ENCODE measurements around the gene S100PBP.
A peak's percentile ranks its signal among the peaks of the same experiment; 100 is the strongest.

S100PBP gene

DNA sequence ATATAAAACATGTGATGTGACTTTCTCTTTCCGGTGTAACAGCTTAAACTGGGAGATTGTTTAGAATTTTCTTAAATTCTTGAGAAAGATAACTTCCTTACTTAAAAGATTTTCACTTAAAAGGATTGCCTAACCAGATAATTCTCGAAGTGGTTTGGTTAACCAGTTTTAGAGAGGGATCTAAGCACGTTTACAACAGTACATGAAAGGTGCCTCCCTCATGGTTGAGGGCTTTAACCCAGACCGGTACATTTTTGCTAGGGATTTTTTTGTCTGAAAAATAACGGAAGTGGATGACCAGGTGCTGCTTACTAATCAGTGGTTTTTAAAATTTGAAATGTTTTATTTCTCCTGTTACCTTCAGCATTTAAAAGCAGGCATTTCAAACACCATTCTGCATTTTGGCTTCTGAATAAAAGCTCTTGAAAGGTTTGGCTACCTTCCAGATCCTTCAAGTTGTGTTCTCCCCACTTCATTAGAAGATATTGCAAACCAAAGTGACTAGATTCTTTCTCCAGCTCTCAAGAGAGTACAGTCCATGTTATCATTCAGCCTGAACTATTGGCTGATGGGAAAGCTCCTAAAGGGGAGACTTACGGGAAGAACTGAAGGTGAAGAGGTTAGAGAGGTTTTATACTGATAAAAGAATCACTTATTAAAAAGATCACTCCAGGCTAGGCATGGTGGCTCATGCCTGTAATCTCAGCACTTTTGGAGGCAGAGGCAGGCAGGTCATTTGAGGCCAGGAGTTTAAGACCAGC lies 12.8 kb downstream of the S100PBP start:
- peak in 1 of 3 experiments; percentile 82 for DNase-seq

DNA sequence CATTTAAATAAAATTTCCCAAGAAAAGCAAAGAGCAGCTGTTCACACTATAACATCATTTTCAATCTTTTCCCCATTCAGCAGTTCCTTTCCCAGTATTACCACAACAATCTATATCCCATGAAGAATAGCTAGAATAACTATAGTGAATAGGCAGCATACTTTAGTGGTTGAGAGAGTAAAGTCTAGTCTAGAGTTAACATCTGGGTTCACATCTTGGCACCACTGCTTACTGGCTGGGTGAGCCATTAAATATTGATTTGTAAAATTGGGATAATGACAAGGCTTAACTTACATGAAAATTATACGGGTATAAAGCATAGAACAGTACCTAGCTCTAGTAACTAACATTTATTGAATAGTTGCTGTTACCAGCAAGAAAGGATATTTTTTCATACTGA lies 14.4 kb downstream of the S100PBP start:
- DNase-seq, result no peak

DNA sequence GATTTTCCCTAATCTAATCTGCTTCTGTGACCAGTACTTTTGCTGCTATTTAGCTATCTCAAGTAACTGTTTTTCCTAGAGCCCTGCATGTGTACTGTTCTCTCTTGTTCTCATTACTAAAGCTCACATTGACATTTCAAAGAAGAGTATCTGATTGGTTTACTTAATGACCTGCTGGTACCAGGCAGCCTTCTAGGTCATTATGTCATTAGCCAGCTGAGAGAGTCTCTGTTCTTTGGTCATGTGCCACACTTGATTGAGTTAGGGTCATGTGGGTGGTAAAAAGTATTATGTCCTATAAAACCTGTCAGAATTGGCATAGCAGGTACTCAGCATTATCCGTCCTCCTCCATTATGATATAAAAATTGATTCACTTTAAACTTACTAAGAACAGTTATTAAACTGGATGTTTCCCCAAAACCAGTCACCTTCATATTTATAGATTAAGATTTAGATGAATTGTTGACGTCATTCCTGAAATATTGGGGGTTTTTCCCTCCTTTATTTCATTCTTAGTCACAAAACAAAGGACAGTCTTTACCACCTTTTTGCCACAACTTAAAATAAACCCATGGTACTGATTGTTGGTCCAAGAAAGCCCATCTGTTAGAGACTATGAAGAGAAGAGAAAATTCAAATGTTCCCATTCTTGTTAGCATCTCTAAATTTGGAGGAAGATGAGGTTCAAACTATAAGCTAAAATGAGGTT lies 31.1 kb downstream of the S100PBP start:
- peak in 2 of 3 experiments; percentile 17 to 74 for DNase-seq

DNA sequence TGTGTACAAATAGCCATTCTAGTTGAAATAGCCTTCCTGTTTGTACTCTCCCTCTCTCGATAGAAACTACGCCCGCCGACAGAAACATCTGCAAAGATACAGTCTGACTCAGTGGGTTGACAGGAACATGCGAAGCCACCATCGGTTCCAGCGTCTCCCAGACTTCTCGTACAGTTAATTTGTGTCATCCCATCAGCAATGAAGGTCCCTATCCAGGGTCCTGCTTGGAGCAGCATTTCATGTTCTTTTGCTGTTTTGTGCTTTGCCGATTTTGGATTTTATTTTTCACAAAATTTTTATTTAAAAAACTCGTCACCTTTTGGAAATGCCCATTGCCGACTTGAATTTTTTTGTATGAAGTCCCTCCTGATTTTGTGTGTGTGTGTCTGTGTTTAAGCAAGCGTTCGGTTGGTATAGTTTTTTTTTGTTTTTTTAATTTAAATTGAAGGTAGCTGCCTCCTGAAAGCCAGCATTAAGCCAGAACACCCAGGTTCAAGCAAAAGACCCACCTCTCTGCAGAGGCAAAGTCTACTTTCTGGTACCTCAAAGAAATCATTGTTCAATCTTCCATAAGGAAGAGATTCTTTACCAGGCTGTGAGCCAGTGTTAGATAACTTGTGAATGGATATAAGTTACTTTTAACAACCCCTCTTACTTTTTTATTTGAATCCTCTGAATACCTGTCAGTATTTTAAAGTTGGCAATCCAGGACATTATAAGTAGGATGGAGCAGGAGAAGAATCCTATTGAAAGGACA lies 38.6 kb downstream of the S100PBP start:
- DNase-seq, result no peak

DNA sequence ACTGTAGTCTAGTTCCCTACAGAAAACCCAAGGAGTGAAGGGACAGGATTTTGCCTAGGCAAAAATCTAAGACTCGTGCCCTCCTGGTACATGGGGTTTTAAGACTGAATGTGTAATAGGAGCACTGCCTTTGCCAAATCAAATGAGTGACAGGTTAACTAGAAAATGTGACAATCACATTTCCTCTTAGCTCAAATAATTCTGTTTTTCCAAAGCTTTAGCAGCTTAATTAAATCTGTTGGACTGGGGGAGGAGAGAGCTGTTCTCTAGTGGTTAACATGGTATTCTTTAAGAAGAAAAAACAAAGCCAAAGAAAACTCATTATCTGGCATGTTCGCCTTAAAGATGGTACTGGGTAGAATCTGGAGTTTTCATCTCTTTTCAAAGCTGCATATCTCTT lies 40.7 kb downstream of the S100PBP start:
- DNase-seq, result no peak

DNA sequence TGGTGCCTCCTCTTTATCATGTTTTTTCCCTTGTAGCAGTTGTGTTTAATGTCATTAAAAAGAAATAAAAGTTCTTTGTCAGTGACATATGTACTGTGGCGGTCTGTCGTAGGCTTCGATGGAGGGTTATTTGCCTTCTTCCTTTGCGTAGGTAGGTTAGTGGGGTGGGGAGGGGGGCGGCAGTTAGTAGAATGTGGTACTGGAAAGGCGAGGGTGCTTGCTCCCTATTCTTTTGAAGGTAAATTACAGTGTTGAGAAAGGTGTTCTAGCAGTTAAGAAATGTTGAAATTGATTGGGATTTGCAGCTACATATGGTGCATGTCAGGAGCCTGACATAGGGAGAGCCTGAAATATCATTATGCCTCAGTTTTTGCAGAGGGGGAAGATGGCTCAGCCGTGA lies 41.3 kb downstream of the S100PBP start:
- DNase-seq, result no peak

DNA sequence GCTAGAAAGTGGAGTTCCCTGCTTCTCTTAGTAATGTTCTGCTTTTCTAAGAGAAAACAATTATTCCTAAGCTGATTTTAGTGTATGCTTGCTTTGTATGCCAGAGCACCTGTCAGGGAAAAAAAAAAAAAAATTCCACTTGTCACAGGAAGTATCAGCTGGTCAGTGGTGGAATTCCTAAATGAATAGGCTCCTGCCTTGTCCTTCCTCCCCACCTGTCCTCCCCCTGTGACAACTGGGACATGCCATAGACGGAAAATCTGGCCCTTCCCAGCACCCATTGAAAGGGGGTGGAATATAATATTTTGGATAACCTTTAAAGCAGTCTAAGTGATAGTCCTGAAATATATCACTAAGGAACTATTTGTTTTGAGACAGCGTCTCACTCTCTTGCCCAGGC lies 42.5 kb downstream of the S100PBP start:
- no peak for DNase-seq

DNA sequence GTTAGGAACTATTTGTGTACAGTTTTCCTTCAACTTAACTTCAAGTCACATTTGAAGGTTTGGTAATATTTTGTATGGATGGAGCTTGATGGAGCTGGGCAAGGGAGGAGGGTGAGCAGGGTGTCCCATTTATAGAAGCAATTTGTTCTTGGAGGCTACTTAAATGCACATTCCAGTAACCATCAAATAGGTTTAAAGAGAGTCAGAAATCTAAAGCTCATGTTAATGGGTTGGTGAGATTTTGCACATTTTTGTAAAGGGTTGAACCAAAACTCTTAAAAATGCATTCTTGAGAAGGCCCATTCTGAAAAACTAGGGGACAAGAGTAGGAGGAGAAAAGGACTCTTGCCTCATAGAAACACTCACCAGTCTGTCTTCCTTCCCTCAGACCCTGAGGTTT lies 43.1 kb downstream of the S100PBP start:
- DNase-seq, result no peak

DNA sequence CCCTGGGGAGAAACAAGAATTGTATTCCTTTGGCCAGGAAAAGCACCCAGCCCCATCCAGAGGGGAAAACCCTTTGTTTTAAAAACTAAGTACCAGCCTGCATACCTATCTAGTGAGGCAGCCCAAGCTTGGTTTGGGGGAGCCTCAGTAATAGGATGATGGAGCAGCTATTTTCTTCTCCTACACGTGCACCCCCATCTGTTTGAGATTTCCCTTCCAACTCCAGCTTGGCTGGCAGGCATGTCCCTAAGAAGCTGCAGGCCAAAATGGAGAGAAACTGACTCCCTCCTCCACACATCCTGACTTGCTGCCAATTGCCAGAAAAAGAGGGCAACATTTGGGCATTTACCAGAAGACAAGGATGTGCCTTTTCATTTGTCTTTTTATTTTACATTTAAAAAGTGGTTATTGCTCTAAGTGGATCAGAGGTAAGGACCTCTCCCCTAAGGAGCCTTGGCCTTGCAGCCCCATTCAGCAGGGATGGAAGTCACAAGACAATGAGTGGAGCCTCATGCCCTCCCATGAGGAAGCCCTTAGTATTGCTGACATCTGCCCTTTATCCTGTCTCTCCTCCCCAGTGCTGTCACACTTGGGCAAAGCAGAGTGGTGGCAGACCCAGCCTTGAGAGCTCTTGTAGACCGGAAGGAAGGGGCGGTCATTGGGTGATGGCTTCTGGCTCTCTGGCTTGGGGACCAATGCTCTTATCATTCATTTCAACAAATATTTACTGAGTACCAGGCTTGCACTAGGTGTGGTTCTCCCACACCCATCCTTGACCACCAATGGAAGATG lies 44.6 kb downstream of the S100PBP start:
- DNase-seq, result no peak

DNA sequence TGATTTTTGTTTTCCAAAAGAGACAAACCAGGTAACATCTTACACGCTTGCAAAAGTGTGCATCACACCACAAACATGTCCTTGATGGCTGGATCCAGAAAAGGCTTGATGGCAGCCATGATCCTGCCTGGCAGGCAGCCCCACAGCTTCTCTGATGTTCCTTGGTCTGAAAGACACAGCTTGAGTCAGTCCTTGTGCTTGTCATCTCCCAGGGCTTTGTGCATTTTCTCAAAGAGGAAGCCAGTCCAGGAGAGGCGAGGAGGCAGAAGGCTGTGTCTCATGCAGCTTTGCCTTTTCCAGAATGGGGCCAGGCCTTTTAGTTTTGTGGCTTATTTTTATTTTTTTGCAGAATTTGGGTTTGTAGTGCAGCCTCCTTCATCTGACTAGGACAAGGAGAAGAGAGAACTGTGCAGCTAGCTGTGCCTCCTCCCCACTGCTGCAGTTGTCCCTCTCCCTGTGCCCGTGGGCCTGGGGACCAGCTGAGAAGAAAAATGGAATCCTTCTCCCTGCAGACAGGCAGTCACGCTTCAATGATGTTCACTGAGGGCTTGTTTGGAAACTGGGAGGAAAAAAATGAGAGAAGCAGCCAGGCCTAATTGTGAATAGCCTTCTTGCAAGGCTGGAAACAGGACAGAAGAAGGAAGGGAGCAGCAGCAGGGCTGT lies 45.9 kb downstream of the S100PBP start:
- peak in 1 of 3 experiments; percentile 29 for DNase-seq

DNA sequence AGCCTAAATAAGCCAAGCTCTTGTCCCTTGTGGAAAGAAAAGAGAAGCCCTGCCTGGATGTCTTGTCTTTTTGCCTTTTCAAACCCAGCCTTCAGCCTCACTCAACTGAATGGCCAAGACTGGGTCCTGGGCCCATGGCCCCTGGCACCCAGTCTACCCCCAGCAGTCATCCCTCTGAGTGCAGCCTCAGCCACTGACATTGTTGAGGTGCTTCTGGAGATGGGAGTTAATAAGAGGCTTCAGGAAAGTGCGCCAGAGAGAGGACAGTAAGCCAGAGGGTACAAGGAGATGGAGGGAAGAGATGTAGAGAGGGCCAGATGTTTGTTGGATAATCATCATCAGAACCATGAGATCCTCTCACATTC lies 46.4 kb downstream of the S100PBP start:
- no peak for DNase-seq

DNA sequence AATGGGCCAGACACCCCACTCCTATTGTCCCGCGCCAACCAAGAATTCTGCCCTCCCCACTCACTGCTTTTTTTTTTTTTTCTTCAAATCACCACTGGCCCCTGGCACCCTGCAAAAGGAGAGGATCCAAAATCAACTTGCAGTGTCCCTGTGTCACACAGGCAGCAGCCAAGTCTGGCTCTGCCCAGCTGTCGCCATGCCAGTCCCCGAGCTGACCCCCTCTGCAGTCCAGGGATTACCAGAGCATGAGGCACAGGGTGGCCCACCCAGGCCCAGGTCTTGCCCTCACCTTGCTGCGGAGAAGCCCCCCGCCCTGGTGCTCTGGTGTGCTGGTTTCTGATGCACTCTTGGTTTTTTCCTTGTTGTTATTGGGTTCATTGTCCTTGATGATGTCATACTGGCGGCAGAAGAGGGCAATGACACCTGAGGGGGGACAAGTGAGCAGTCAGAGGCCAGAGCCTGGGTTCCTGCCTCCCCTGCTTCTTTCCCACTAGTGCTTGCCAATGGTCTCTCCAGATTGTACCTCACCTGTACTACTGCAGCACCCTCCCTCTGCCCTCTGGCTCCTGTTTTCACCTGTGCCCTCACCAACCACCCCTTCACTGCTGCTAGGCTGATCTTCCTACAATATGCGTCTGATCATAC lies 47.0 kb downstream of the S100PBP start:
- DNase-seq, result no peak

DNA sequence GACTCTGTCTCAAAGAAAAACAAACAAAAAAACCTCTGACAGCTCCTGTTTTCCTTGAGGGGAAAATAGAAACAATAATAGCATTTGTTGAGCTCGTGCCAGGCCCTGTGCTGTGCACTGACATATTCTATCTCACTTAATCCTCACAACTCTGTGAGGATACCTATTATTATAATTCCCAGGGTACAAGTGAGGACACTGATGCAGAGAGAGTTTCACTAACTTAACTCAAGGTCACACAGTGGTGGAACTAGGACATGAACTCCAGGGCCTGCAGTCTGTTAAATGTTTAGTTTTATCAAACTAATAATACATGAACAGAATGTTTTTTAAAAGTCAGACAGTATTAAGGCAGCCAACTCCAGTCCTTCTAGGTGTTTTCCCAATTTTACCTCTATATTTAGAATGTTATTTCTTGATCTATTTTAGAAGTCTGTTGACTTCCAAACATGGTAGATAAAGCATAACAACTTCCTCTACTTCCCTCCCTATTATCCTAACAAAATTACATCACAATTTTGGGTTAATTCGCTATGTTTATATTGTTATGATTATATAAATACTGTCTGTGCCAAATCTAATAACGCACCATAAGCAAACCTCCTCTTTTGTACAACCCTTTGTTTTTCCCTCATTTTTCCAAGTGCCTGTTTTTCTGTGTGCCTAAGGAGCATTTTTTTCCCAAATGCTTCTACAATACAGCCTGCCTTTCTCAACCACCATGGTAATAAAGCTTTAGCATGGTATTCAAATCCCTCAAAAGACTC lies 48.4 kb downstream of the S100PBP start:
- no peak for DNase-seq

DNA sequence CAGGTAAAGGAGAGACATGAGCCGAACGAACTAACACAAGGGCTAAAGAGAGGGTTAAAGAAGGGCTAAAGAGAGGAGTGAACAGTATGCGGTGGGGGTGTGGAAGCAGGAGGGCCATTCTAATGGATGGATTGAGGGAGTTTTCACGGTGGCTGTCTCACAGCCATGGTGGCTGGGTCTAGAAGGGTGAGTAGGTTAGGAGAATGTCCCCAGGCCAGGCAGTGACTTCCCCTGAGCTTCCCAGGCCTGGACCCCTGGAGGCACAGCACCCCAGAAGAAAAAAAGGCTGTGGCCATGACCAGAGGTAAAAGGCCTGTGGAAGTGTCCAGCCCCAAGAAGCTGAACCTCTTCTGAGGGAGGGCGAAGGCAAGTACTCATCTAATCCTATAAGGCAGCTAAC lies 49.7 kb downstream of the S100PBP start:
- no peak for DNase-seq

DNA sequence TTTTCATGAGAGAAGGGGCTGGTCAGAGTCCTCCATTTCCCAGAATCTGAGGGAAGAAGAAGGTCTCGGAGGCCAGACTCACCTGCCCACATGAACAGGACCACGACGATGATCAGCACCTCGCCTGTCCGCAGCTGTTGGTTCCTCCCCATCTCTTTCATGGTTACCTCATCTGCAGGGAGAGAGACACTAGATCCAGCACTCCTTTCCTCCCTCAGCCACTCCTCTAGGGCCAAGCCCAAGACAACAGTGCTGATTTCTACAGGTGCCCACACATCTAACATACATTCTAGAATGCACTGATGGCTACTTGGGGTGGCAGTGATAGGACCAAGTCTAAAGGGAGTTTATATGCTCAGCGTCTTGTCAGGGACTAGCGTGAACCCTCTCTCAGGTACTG lies 50.2 kb downstream of the S100PBP start:
- DNase-seq, result no peak

DNA sequence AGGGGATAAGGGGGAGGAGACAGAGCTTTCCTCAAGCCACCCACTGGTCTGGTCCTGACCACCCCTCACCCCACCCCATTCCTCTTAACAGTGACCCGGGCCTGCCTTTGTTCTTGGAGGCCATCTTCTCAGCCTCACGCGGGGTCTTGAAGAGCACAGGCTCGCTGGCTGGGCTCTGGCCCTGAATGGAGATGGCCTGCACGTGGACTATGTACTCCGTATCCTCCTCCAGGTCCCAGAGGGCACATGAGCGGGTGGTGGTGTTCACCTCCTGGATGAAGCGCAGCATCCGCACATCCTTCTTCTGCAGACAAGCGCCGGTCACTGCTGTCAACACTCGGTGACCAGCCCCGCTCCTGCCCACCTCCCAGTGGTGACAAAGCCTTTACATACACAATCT lies 50.6 kb downstream of the S100PBP start:
- DNase-seq, result no peak

DNA sequence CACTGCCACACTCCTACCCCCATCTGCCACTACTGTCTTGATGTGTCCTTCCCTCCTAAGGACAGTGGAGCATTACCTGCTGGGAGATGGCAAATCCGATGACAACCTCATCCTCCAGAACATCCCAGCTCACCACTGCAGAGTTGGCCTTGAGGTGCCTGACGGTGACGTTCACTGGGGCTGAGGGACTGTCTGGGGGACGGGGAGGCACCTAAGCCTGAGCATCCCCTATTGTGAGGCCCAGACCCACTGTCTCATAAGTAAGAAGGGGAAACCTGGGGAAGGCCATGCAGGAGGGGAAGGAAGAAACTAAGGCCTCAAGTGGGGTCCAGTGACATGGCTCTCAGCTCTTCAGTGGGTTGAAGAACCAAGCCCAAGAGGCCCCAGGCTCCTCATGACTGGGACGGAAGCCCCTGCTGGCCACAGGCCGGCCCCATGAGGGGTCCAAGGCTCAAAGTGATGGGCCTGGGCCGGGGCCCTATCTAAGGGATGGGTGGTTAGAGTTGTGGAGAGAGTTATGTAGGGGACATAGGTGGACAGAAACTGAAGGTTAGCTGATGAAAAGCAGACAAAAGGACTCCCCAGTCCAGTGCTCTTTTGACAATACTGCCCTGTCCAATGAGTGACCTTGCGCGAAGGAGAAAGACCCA lies 51.5 kb downstream of the S100PBP start:
- no peak for DNase-seq

DNA sequence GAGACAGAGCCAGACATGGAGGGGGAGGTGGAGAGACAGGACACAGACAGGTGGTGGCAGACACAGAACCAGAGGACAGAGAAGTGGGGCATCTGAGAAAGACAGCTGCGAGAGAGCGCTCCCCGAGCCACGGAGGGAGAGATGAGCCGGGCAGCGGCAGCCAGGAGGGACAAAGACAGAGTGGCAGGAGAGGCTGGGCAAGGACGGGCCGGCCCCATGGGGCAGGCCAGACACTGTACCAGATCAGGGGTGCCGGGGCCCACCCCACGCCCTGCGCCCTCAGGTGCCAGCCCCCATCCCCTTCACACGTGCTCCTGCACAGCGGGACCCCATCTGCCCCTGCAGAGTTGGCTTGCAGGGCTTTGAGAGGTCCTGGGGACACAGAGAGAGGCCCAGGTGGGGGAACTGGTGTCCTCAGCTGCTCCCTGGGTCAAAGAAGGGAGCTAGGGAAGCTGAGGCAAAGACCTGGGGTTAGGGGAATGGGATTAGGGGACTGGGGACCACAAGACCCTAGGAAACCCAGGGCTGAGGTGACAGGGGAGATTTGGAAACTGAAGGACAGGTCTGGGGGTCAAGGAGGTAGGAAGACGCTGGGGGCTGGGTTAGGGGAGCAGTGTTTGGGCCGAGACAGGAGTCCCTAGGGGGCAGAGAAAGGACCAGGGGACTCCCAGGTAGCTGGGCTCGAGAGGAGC lies 52.6 kb downstream of the S100PBP start:
- DNase-seq, result peak in 2 of 3 experiments; percentile 55 to 73

DNA sequence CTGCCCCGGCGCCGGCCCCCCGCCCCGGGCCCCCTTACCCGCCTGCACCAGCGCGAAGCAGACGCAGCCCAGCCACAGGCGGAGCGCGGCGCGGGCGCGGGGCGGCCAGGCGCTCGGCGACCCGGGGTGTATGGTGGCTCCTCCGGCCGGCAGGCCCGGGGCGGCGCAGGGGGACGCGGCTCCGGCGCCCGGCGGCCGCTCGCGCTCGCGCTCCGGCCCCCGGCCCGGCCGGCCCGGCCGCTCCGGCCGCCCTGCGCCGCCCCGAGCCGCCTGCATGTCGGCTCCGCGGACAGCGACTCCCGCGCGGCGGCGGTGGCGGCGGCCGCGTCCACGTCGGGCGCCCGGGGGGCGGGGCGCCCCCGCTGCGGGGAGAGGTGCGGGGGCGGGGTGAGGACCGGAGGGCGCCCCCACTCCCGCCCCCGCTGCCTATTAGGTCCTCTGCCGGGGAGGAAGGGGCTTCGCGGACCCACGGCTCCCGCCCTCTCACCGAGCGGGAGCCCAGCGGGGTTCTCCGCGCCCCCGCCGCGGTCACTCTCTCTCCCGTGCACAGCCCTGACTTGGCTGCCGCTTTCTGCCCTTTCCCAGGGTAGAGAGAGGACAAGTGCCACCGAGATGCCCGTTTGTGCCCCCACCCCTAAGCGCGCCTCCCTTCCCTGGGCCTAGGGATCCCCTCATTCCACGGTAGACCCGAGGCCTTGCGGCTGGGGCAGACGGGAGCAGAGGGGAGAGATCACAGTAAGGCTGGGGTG lies 53.3 kb downstream of the S100PBP start, which contains the start of gene FNDC5:
TSS of gene FNDC5 (minus strand) at position 298 of the 749 bp plus-strand sequence.
- peak in 2 of 3 experiments; percentile 63 to 68 for DNase-seq

Data from NCI-H1417 (cell line).